Measurements from ENCODE around the gene BARD1.
A peak's percentile ranks its signal among the peaks of the same experiment; 100 is the strongest.
"Not testable (repeated sequence)": the region's sequence is repeated elsewhere in the genome, so short reads cannot be mapped to it uniquely, and the experiment has no call there.

BARD1 gene

DNA sequence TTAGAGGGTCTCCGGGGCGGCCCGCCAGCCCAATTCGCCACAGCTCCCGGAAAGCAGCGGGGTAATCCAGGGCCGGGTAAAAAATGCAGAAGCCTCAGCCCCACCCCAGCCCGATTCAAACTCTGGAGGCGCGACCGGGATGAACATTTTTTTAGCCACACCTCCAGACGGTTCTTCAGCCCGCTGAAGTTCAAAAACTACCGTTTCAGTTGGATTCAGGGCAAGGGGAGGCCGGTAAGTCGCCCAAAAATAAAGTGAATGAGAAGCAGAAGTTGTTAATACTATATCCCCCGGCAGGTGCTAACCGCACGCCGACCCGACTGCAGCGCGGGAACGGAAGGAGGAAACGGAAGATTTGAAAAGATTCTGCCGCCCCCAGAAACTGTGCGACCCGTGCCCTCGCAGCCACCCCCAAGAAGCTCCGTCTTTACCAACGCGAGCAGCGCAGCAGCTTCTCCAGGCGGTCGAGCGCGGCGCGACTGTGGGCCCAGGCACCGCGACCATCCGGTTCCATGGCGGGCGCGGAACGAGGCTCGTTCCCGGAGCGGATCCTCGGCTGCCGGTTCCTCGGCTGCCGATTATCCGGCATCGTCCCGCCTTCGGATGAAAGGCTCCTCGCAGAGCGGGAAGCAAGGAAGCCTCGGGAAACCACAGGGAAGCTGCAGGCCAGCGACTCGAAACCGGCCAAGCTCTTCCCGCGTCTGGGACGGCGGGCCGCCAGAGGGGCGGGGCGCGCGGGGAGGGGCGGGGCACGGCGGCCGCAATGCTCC lies at the start of gene BARD1:
Gene BARD1 (minus strand): TSS at position 703 of the 770 bp plus-strand sequence. CDS start 114 bp downstream, at position 589.
- DNase-seq (ENCODE audit: low spot score), result peak; percentile 35

GRCh38 chr2:214856137-214856536 lies 46.7 kb upstream of the BARD1 start:
- DNase-seq (ENCODE audit: low spot score), result no peak

GRCh38 chr2:214853906-214854305 lies 44.4 kb upstream of the BARD1 start:
- no peak for DNase-seq (ENCODE audit: low spot score)

GRCh38 chr2:214843823-214844222 lies 34.3 kb upstream of the BARD1 start:
- no peak for DNase-seq (ENCODE audit: low spot score)

GRCh38 chr2:214839464-214839863 lies 30.0 kb upstream of the BARD1 start:
- DNase-seq (ENCODE audit: low spot score), result no peak

GRCh38 chr2:214837466-214837865 lies 28.0 kb upstream of the BARD1 start:
- no peak for DNase-seq (ENCODE audit: low spot score)

DNA sequence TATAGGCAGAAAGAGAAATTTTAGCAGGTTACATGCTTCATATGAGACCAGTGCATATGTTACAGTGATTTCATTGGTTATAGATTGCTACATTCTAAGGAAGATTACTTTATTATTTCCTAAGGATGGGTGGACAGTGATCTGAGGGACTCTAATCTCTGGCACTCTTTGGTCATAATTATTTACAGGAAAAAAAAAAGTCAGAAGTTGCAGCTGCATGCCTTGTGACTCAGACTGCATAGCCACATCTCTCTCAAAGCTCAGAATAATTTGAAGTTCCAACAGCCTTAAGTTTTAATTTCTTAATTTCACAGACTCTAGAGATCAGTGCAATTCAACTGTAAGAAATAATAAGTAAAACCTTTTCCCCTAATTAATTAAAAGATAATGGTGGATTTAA lies 27.1 kb upstream of the BARD1 start:
- DNase-seq (ENCODE audit: low spot score), result no peak

DNA sequence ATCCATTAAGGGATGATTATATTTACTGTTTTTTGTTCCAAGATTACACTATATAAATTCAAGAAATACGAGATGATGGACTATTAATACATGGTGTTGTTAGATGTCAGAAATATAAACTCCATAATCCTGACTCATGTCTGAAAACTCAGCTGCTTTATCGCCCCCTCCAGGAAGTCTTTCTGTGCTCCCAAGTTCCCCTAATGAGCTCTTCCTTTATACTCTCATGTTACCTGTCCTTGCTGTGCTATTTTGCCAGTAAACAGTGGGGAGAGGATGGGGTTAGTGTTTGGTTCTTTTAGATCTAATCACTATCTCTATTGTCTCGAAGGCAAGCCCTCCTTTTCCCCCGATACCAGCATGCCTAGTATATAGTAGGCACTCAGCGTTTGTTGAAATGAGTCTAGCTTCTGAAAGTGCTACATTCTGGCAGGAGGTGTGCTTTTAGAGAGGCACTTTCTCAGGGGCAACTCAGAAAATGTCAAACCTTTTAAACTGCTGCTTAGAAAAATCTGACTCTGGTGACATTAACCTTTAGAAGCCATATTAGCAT lies 21.4 kb upstream of the BARD1 start:
- no peak for DNase-seq (ENCODE audit: low spot score)

DNA sequence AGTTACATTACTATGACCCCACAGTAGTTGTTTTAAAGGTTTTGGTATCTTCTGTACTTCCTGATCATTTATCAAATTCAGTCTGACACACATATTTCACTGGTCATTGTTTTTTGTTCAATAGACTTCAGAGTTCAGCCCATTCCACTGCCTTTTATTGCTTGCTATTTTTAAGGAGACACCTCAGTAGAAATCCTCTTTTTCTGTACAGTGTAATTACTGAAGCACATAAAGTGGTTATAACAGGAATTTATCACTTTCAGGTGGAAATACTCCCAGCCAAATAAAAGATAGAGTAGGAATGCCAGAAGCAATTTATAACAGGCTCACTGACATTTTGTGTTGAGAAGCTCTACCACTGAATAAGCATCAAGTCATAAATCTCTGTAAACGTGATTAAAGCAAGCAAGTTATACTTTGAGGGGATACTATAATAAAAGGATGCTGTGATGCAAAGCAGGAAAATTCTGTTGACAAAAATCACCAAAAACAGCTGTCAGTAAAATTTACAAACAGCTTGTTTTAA lies 6.6 kb upstream of the BARD1 start:
- DNase-seq (ENCODE audit: low spot score), result no peak

GRCh38 chr2:214810671-214811070 lies 1.2 kb upstream of the BARD1 start:
- DNase-seq (ENCODE audit: low spot score), result no peak

DNA sequence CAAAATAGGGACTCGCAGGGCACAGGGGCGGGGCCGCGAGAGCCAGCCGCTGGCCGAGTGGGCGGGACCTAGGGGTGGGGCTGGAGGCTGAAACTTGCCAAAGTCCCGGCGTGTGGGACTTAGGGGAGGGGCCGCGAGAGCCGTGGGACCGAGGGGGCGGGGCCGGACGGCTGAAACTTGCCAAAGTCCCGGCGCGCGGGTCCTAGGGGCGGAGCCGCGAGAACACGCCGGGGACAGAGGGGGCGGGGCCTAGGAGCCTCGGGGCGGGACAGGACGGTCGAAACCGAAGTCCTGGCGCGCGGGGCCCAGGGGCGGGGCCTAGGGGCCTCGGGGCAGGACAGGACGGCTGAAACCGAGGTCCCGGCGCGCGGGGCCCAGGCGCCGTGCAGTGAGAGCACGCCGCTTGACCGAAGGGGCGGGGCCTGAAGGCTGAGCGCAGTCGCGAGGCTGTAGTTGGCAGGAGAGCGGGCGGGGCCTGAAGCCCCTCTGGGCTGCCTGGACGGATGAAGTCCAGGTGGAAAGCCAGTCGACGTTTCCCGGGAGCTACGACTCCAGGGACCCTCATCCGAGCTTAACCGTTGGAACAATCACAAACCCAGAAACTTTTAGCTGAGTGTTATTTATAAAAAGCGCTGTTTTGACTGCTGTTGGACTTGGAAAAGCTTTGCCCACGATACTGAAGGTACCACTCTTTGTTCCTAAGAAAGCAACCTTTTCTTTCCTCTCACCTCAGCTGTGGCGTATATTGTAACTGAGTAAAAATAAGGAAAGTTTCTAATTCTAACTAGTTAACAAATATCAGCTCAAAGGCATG lies 475 bp upstream of the BARD1 start:
- peak; percentile 98 for DNase-seq (ENCODE audit: low spot score)

DNA sequence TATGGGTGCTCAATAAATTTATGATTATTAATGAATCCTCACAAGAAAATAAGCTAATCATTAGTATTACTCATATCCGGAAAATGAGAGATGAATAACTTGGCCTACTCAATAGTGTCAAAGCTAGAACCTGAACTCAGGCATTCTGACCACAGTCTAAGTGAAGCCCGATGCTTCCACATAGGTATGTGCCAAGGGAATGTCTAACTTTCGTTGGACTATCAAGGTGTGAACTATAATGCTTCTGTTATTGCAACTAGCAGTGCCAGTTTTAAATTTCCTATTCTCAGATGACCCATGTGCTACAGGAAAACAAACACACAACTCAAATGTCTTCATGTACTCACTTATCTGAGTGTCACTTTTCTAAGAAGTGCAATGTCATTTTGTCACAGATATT lies 1.8 kb downstream of the BARD1 start:
- DNase-seq (ENCODE audit: low spot score), result no peak

GRCh38 chr2:214801768-214802397 lies 7.6 kb downstream of the BARD1 start:
- no peak for DNase-seq (ENCODE audit: low spot score)

DNA sequence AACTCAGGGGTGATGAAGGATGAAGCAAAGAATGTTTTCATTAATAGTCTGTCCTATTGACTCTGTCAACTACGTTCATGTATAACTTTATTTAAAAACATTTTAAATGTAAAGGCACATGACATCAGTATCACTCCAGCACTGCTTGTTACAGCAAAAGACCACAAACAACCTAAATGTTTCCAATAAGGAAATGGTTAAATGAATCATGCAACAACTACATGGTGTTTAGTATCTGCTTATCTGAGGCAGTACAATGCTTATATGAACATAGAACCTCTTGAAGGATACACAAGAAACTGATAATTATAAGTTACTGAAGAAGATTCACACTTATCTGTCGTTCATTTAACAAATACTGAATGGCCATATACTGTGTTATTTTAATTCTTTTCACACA lies 8.4 kb downstream of the BARD1 start:
- DNase-seq (ENCODE audit: low spot score), result no peak

DNA sequence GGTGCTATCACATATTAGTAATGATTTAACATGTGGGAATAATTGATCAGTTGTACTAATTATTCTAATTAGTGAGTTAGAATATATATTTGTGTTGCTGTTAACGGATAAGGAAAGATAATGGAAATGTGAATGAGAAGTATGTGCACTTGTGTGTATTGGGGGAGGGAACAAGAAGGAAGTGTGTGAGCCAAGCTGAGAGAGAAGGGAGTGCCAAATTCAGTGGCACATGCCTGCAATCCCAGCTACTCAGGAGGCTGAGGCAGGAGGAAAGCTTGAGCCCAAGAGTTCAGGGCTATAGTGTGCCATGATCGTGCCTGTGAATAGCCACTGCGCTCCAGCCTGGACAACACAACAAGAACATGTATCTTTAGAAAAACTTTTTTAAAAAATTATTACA lies 9.3 kb downstream of the BARD1 start:
- DNase-seq (ENCODE audit: low spot score), result no peak

DNA sequence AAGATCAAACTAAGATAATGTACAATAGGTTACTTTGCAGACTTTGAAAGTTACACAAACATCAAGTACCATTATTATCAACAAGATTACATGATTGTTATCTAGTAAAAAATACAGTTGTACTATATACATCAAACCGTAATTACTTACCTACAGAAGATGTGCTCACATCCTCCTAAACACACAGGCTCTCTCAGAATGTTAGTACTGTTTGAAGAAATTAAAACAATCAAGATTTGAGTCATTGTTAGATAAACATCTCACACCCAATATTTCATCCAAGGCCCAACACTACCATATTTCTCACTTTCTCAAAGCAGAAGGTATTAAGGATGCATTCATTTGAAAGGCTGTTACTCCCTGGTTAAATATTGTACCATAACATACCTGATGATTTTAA lies 12.6 kb downstream of the BARD1 start:
- DNase-seq (ENCODE audit: low spot score), result no peak

GRCh38 chr2:214783181-214783580 lies 26.3 kb downstream of the BARD1 start:
- not testable (repeated sequence) for DNase-seq (ENCODE audit: low spot score)

DNA sequence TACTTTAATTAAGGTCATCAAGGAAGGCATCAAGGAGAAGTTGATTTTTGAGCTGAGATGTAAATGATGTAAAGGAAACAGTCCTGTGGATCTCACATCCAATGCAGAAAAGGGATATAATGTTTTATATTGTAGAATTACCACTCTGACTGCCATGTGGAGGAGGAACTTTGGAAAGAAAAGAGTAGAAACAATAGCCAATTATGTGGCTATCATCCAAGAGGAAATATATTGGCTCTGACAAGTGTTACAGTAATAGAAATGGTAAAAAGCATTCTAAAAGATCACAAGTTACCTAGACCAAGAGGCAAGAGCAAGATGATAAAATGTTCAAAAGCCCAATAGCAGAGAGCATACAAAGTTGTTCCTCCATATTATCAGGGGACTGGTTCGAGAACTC lies 26.8 kb downstream of the BARD1 start:
- no peak for DNase-seq (ENCODE audit: low spot score)

GRCh38 chr2:214781226-214781625 lies 28.3 kb downstream of the BARD1 start:
- DNase-seq (ENCODE audit: low spot score), result no peak

- DNase-seq (ENCODE audit: low spot score), result no peak
These were observed 33.5 kb downstream of the BARD1 start for GRCh38 chr2:214775971-214776370.

GRCh38 chr2:214774108-214774507 lies 35.4 kb downstream of the BARD1 start:
- DNase-seq (ENCODE audit: low spot score), result no peak

- DNase-seq (ENCODE audit: low spot score), result no peak
These were observed 37.0 kb downstream of the BARD1 start for GRCh38 chr2:214772443-214773015.
